IPS-15b (cell line): Measurements from ENCODE around the gene EFEMP2.

ENCODE experiments used
- H3K27me3 ChIP-seq: one replicate; pipeline ENCODE4 v1.6.1; 2013; ENCODE audit warnings: low read length; ENCODE audit not compliant: control insufficient read depth, insufficient read depth
- H3K36me3 ChIP-seq: one replicate; pipeline ENCODE4 v1.6.1; 2013; ENCODE audit warnings: low read length; ENCODE audit not compliant: control insufficient read depth, insufficient read depth
- H3K4me1 ChIP-seq: one replicate; pipeline ENCODE4 v1.6.1; 2013; ENCODE audit warnings: mild to moderate bottlenecking, low read length; ENCODE audit not compliant: control insufficient read depth, insufficient read depth
- H3K4me3 ChIP-seq: one replicate; pipeline ENCODE4 v1.5.1; 2013; ENCODE audit warnings: low read depth, low read length
- H3K9ac ChIP-seq: one replicate; pipeline ENCODE4 v1.6.1; 2013; ENCODE audit warnings: low read depth, mild to moderate bottlenecking, low read length
- H3K9me3 ChIP-seq: one replicate; pipeline ENCODE4 v1.6.1; 2013; ENCODE audit warnings: mild to moderate bottlenecking, low read length; ENCODE audit not compliant: control insufficient read depth, insufficient read depth

The EFEMP2 gene

GRCh38 chr11:65872586-65873317 lies at the start of gene EFEMP2:
Gene EFEMP2 (minus strand): TSS chr11:65872800. CDS start chr11:65872354, 446 bp downstream.
- H3K9me3 ChIP-seq: no peaks in the 10 kb centered on the region
- peaks cover 15% of the 10 kb centered on the region for H3K27me3 ChIP-seq
- peak within 1 kb of the TSS; percentile 82 for H3K4me3 ChIP-seq
- no peaks in the 10 kb centered on the region for H3K36me3 ChIP-seq
- no peaks in the 10 kb centered on the region for H3K4me1 ChIP-seq
- H3K9ac ChIP-seq: no peak within 1 kb of the TSS

GRCh38 chr11:65921876-65922275 lies 49.3 kb upstream of the EFEMP2 start:
- Histone ChIP-seq H3K4me3 (no peak overlapping the region), H3K9me3 (no peaks in the 10 kb centered on the region), H3K27me3 (no peaks in the 10 kb centered on the region), H3K36me3 (peaks cover 9% of the 10 kb centered on the region), H3K9ac (no peak overlapping the region), H3K4me1 (peaks cover 2% of the 10 kb centered on the region)

GRCh38 chr11:65921033-65921555 lies 48.5 kb upstream of the EFEMP2 start:
- Histone ChIP-seq H3K27me3 (no peaks in the 10 kb centered on the region), H3K9ac (no peak overlapping the region), H3K4me3 (no peak overlapping the region), H3K4me1 (peaks cover 2% of the 10 kb centered on the region), H3K9me3 (no peaks in the 10 kb centered on the region), H3K36me3 (peaks cover 9% of the 10 kb centered on the region)

DNA sequence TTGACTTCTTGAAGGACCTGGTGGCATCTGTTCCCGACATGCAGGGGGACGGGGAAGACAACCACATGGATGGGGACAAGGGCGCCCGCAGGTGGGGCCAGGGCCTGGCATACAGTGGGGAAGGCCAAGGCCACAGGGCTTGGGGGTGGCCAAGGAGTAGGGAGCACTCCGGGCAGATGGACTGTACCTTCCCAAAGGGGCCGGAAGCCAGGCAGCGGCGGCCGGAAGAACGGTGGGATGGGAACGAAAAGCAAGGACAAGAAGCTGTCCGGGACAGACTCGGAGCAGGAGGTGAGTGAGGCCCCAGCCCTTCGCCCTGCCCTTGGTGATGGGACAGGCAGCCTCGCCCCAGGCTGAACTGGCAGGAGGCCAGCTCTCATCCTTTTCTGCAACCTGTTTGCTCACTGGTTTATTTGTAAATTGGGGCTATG lies 47.8 kb upstream of the EFEMP2 start:
- Histone ChIP-seq H3K27me3 (no peaks in the 10 kb centered on the region), H3K4me1 (peaks cover 2% of the 10 kb centered on the region), H3K9ac (no peak overlapping the region), H3K9me3 (no peaks in the 10 kb centered on the region), H3K4me3 (peak overlapping the region; percentile 62), H3K36me3 (peaks cover 9% of the 10 kb centered on the region)

DNA sequence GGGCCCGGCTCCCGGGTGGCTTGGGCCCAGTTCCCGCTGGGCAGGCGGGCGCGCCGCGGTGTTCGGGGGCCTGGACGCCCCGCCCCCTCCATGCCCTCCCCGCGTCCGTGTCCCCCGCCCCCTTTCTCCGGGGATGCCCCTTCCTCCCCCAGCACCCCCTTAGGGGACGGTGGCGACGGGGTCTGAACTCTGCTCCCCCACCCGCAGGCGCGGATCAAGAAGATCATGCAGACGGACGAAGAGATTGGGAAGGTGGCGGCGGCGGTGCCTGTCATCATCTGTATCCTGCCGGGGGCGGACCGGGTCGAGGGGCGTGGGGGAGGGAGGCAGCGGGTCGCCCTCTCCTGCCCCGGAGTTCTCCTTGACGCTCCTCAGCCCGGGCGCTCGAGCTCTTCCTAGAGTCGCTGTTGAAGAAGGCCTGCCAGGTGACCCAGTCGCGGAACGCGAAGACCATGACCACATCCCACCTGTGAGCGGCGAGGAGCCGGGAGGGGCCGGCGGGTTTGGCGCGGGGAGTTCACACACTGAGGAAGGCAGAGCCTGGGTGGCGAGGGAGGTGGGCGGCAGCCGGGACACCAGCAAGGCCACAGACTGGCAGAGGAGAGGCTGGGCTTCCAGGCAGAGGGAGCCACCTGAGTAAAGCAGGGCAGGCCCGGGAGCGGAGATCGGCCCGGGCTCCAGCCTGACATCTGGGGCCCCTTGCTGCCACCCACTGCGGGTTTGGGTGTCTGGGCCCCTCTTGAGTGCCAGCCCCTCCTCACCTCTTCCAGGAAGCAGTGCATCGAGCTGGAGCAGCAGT lies 47.2 kb upstream of the EFEMP2 start:
- no peaks in the 10 kb centered on the region for H3K27me3 ChIP-seq
- H3K9me3 ChIP-seq: no peaks in the 10 kb centered on the region
- H3K4me1 ChIP-seq: peaks cover 2% of the 10 kb centered on the region
- peak overlapping the region; percentile 37 for H3K9ac ChIP-seq
- peak overlapping the region; percentile 62 for H3K4me3 ChIP-seq
- H3K36me3 ChIP-seq: peaks cover 9% of the 10 kb centered on the region

DNA sequence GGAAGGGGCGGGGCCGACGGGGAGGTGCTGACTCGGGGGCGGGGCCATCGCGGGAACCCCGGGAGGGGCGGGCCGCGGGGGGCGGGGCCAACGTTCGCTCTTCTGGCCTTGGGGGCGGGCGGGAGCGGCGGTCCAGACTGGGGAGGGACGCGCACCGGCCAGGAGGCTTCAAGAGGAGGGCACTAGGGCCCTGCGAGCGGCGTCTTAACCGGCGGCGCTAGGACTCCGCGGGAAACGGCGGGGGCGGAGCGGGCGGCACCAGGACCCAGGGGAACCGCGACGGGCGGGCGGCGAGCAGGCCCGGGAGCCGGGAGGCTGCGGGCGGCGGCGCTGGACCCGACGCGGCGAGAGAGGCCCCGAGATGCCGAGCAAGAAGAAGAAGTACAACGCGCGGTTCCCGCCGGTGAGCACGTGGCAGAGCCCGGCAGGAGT lies 46.6 kb upstream of the EFEMP2 start, which contains the start of gene DRAP1:
Gene DRAP1, plus strand, starts transcription at position 286 of the 432 bp plus-strand sequence. Its CDS starts 76 bp downstream, at position 362.
- H3K9me3 ChIP-seq: no peaks in the 10 kb centered on the region
- peaks cover 9% of the 10 kb centered on the region for H3K36me3 ChIP-seq
- H3K27me3 ChIP-seq: no peaks in the 10 kb centered on the region
- H3K9ac ChIP-seq: peak within 1 kb of the TSS; percentile 88
- H3K4me3 ChIP-seq: peak within 1 kb of the TSS; percentile 89
- peaks cover 2% of the 10 kb centered on the region for H3K4me1 ChIP-seq

DNA sequence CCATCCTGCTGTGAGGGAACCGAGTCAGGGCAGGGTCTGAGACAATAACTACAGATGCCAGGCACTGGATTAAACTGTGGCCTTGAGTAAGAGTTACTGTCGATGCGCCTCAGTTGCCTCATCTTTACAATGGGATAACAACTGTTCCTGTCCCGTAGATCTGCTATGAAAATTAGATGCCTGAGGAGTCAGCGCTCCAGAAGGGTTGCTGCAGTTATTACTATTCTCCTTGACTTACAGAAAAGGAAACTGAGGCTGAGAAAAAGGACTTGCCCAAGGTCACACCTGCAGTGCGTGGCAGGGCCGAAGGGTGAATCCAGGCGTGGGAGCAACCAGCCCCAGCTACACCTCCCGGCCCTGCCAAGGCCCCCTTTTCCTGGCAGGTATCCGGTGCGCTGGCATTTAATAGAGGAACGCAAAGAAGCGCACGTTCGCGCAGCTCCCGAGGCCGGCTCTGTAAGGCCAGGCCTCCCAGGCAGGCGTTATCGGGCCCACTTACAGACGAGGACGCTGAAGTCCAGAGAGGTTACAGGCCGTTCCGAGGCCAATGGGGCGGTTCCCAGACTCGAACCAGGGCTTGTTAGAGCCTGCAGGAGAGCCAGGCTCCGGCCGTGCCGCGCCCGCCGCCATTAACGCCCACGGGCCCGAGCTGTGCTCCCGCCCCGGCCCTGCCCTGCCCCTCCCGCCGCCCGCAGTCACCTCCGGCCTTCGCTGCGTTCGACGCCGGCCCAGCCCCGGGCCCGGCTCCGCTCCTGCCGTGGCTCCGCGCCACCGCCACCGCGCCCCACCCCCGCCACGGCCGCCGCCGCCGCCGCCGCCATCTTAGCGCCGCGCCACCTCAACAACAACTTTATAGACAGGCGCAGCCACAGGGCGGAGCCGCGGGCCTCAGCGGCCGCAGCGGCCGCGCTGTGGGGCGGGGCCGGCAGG lies 45.9 kb upstream of the EFEMP2 start, which contains the start of gene C11orf68:
Gene C11orf68, minus strand, starts transcription at position 852 of the 930 bp plus-strand sequence. Its CDS starts 31 bp downstream, at position 821.
- peaks cover 9% of the 10 kb centered on the region for H3K36me3 ChIP-seq
- H3K9ac ChIP-seq: peak within 1 kb of the TSS; percentile 88
- peak within 1 kb of the TSS; percentile 89 for H3K4me3 ChIP-seq
- H3K9me3 ChIP-seq: no peaks in the 10 kb centered on the region
- H3K27me3 ChIP-seq: no peaks in the 10 kb centered on the region
- peaks cover 2% of the 10 kb centered on the region for H3K4me1 ChIP-seq

GRCh38 chr11:65917434-65918210 lies 45.0 kb upstream of the EFEMP2 start:
- Histone ChIP-seq H3K4me3 (peak overlapping the region; percentile 89), H3K36me3 (peaks cover 9% of the 10 kb centered on the region), H3K9ac (no peak overlapping the region), H3K9me3 (no peaks in the 10 kb centered on the region), H3K4me1 (peaks cover 2% of the 10 kb centered on the region), H3K27me3 (no peaks in the 10 kb centered on the region)

DNA sequence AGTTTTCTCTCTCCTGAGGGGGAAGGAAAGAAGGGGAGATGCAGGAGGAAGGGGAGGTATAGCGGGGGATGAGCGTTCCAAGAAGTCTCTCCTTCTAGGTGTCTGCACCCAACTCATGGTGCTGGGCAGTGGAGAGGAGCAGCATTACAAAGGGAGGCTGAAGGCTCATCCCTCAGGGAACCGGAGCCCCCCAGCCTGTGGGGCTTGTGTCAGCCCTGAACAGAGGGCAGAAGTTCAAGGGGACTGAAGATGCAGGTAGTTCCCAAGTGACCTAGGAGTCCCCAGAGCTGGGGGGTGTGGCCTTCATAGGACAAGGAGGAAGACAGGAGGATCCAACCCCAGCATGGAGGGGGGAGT lies 44.5 kb upstream of the EFEMP2 start:
- peaks cover 4% of the 10 kb centered on the region for H3K36me3 ChIP-seq
- H3K27me3 ChIP-seq: no peaks in the 10 kb centered on the region
- H3K9ac ChIP-seq: no peak overlapping the region
- peaks cover 2% of the 10 kb centered on the region for H3K4me1 ChIP-seq
- H3K9me3 ChIP-seq: no peaks in the 10 kb centered on the region
- H3K4me3 ChIP-seq: no peak overlapping the region

DNA sequence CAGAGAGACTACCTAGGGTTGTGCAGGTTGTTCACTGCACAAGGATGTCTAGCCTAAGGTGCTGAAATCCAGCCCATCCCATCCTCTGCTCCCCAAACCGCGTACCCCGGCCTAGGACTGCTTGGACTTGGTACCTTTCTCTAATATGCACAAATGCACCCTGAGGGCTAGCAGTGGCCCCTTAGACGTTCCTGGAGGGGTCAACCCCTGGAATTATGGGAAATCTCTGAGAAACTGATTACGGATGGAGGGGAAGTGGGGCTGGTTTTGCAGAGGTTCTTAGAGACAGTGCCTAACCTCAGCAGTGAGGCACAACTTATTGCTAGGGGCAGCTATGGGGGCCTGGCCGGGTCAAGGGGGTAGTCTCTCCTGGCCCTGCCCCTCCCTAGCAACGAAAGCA lies 43.8 kb upstream of the EFEMP2 start:
- H3K4me1 ChIP-seq: peaks cover 2% of the 10 kb centered on the region
- no peak overlapping the region for H3K4me3 ChIP-seq
- no peaks in the 10 kb centered on the region for H3K27me3 ChIP-seq
- no peaks in the 10 kb centered on the region for H3K9me3 ChIP-seq
- peaks cover 3% of the 10 kb centered on the region for H3K36me3 ChIP-seq
- H3K9ac ChIP-seq: no peak overlapping the region
